NCI-H187 (cell line): ENCODE data around the gene PIK3R2.

Source experiments
- DNase-seq, 2 experiments: peaks; one replicate each; lab custom pipeline; 2025; lab: John Stamatoyannopoulos, UW

Gene PIK3R2

GRCh38 chr19:18123819-18124218 lies 29.1 kb upstream of the PIK3R2 start:
- no peak for DNase-seq

DNA sequence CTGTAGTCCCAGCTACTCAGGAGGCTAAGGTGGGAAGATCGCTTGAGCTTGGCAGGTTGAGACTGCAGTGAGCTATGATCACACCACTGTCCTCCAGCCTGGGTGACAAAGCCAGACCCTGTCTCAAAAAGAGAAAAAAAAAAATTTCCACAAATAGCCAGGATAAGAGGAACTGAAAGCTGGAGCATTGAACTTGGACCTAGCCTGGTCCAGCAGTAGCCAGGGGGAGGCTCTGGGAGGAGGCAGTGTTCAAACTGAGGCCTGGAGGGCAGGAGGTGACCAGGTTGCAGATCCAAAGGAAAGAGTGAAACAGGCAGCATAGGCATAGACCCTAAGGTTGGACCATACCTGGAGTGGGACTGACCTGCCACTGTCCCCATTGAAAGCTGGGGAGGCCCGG lies 26.9 kb upstream of the PIK3R2 start:
- no peak for DNase-seq

DNA sequence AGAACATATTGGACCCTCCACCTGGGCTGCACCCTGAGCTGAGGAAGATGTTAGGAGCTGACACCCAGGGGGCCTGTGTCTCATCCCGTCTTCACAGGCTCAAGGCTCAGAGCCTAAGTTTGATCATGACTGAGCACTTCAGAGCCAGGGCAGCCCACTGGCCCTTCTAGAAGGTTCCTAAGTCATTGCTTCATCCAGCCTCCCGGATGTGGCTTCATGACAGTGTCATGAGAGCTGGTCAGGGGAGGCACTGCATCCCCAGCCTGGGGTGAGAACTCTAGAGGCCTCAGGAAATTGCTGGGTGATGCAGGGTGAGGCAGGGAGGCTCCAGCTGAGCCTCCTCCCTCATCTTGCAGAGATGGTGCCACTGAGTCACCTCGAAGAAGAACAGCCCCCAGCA lies 24.9 kb upstream of the PIK3R2 start:
- DNase-seq: no peak

DNA sequence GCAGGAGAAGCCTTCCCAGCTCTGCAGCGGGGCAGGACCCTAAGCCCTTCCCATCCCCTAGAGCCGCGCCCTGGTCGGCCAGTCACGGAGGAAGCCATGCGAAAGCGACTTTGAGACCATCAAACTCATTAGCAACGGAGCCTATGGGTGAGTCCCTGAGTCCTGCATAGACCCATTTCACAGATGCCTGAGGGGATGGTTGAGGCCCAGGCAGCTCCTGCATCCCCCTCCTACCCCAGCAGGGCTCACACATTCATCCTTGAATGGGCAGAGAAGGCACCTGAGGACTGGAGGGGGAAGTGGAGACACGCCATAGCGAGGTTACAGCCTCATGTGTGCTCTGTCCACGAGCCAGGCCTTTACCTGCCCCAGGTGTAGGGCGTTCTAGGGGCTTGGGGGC lies 24.2 kb upstream of the PIK3R2 start:
- DNase-seq: no peak

GRCh38 chr19:18130523-18131242 lies 22.3 kb upstream of the PIK3R2 start:
- DNase-seq: no peak

- no peak for DNase-seq
These were observed 20.9 kb upstream of the PIK3R2 start for GRCh38 chr19:18131841-18132596.

DNA sequence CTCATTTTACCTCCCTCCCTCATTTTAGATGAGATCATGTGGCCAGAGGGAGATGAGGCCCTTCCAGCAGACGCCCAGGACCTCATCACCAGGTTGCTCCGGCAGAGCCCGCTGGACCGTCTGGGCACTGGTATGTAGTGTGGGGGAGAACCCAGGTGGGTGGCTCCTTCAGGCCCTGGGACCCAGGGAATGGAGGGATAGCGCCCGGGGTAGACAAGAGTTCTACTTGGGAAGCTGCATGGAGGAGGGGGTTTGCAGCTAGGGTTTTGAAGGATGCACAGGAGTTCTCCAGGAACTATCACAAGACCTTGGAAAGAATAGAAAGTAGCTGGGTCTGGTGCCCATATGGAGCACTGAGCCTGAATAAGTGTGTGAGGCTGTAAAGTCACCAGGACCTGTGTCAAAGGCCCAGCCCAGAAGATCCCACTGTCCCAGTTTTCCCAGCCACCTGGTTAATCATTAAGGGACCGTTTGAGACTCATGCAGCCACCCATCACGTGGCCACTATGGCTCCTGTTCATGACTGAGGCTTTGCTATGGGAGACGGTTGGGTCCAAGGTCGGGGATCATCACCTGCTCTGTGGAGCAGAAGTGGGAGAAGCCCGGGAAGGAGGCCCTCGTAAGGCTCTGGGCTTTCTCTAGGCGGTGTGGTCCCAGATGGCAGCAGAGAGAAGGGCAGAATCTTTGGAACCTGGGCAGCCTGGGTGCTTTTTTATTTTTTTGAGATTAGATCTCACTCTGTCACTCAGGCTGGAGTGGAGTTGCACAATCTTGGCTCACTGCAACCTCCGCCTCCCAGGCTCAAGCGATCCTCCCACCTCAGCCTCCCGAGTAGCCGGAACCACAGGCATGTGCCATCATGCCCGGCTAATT lies 17.0 kb upstream of the PIK3R2 start:
- DNase-seq: no peak

GRCh38 chr19:18137242-18137641 lies 15.7 kb upstream of the PIK3R2 start:
- DNase-seq: no peak

DNA sequence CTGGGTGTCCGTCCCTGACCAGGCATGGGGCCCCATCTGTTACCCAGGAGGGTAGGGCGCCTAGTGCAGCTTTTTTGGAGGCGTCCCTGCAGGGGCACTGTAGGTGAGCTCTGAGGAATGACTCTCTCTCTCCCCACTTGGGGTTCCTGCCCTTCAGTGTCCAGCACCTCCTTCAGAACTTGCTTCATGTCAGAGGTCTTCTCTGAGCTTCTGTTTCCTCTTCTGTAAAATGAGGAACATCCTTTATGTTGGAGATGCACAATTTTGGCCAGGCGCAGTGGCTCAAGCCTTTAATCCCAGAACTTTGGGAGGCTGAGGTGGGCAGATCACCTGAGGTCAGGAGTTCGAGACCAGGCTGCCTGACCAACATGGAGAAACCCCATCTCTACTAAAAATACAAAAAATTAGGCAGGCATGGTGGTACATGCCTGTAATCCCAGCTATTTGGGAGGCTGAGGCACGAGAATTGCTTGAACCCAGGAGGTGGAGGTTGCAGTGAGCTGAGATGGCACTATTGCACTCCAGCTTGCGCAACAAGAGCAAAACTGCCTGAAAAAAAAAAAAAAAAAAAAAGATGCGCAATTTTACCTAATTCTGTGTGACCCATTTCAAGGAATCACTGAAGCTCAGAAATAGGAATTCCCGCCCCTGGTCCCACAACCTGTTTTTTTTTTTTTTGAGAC lies 15.2 kb upstream of the PIK3R2 start:
- no peak for DNase-seq

- no peak for DNase-seq
These were observed 12.5 kb upstream of the PIK3R2 start for GRCh38 chr19:18140473-18140872.

DNA sequence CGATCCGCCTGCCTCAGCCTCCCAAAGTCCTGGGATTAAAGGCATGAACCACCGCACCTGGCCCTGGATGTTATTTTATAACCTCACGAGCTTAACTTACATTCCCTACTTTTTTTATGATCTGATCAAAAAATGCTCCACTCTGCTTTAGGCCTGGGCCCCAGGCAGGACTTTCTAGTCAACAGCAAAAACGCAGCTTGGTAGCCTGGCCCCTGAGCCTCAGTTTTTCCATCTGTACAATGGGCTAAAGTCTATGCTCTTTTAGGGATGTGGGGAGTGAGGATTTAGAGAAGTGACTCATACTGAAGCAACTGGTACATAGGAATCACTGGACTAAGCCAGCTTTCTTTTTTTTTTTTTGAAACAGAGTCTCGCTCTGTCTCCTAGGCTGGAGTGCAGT lies 11.9 kb upstream of the PIK3R2 start:
- DNase-seq: no peak

DNA sequence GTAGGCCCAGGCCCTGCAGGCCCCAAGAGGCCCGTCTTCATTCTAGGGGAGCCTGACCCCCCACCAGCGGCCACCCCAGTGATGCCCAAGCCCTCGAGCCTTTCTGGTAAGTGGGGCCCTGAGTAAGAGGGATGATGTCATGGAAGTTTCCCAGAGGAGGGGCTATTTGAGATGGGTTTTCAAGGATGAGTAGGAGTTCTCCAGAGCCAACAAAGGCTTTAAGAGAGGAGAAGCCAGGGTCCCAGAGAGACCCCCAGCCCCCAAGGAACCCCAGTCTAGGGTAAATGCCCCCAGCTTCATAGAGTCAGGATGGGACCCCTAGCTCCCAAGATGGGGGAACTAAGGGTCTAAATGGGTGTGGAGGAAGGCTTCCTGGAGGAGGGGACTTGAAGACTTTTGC lies 9.1 kb upstream of the PIK3R2 start:
- no peak for DNase-seq

DNA sequence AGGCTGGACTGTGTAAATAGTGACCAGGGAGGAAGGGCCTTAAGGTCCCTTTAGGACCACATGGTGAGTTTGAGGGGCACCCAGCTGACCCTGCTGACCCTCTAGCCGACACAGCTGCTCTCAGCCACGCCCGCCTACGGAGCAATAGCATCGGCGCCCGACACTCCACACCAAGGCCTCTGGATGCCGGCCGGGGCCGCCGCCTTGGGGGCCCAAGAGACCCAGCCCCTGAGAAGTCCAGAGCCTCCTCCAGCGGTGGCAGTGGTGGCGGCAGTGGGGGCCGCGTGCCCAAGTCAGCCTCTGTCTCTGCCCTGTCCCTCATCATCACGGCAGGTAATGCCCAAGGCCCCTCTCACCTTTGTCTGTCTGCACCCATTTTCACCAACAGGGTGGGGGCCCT lies 8.6 kb upstream of the PIK3R2 start:
- DNase-seq: no peak

- no peak for DNase-seq
These were observed 8.1 kb upstream of the PIK3R2 start for GRCh38 chr19:18144906-18145305.

DNA sequence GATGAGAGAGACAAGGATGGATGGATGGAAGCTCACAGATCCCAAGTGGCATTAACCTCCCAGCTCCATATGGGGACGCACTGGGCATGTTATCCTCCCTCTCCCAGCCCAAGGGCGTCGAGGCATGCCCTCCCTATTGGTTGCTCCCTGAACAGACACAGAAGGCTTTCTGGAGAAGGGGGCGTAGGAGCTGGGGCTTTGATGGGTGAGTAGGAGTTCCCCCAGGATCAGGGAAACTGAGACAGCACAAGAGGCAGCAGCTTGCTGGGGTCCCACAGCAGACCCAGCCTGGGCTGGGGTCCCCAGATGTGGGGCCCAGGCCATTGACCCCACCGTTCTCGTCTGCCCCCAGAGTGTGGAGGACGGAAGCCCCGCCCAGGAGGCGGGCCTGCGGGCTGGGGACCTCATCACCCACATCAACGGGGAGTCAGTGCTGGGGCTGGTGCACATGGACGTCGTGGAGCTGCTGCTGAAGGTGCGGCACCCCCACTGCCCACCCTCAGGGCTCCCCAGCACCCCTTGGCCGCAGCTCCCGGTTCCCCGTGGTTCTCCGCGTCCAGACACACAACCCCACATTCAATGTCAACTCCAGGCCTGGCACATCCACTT lies 7.5 kb upstream of the PIK3R2 start:
- DNase-seq: no peak

- no peak for DNase-seq
These were observed 5.6 kb upstream of the PIK3R2 start for GRCh38 chr19:18147396-18147795.

- no peak for DNase-seq
These were observed 3.4 kb upstream of the PIK3R2 start for GRCh38 chr19:18149596-18149975.

- DNase-seq: no peak
These were observed 2.0 kb upstream of the PIK3R2 start for GRCh38 chr19:18150776-18151624.

DNA sequence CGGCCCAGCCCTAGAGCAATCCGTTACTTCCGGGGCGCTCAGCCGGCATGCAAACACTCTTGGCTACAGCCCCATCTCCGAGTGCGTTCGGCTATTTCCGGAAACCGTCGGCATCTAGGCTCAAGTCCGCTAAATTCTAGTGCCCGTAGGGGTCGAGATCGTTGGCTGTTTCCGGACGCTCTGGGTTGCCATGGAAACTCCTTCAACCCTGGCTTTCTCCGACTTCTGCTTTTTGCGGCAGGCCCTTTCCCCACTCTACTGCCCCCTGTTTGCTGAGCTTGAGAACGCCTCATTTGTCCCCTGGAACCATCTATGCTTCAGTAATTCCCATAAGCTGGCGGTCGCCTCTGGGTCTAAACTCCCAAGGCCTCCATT lies 534 bp upstream of the PIK3R2 start:
- peak; percentile 67 to 79 for DNase-seq

- DNase-seq: no peak
These were observed 682 bp downstream of the PIK3R2 start for GRCh38 chr19:18153556-18154134.
